GM10266 (cell line): Measurements from ENCODE around the gene ASMTL.

Source experiments
- DNase-seq: peaks from one replicate; pipeline ENCODE4 v3.0.0; 2012; ENCODE audit errors: extremely low spot score
- TF ChIP-seq, protein P1 (sequence below): IDR thresholded peaks from 2 replicates; pipeline ENCODE4 v1.5.1; 2012; ENCODE audit warnings: mild to moderate bottlenecking, low read depth; ENCODE audit not compliant: control insufficient read depth, insufficient read depth; ENCODE audit errors: missing control alignments

Gene ASMTL

GRCh38 chrX:1444561-1445500, 7.9 kb downstream of the ASMTL start:
- no peak for DNase-seq
- TF ChIP-seq, protein P1, sequence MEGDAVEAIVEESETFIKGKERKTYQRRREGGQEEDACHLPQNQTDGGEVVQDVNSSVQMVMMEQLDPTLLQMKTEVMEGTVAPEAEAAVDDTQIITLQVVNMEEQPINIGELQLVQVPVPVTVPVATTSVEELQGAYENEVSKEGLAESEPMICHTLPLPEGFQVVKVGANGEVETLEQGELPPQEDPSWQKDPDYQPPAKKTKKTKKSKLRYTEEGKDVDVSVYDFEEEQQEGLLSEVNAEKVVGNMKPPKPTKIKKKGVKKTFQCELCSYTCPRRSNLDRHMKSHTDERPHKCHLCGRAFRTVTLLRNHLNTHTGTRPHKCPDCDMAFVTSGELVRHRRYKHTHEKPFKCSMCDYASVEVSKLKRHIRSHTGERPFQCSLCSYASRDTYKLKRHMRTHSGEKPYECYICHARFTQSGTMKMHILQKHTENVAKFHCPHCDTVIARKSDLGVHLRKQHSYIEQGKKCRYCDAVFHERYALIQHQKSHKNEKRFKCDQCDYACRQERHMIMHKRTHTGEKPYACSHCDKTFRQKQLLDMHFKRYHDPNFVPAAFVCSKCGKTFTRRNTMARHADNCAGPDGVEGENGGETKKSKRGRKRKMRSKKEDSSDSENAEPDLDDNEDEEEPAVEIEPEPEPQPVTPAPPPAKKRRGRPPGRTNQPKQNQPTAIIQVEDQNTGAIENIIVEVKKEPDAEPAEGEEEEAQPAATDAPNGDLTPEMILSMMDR = no peak

DNA sequence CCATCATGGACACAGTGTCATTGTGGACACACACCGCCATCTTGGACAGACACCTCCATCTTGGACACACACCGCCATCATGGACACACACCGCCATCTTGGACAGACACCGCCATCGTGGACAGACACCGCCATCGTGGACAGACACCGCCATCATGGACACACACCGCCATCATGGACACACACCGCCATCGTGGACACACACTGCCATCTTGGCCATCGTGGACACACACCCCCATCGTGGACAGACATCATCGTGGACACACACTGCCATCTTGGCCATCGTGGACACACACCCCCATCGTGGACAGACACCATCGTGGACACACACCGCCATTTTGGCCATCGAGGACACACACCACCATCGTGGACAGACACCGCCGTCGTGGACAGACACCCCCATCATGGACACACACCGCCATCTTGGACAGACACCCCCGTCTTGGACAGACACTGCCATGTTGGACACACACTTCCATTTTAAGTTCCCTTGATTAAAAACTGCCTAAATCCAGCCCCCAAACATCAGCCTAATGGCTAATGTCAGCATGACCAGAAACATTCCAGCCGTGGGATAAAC, 9.1 kb downstream of the ASMTL start:
- DNase-seq = no peak
- TF ChIP-seq, protein P1 = no peak

DNA sequence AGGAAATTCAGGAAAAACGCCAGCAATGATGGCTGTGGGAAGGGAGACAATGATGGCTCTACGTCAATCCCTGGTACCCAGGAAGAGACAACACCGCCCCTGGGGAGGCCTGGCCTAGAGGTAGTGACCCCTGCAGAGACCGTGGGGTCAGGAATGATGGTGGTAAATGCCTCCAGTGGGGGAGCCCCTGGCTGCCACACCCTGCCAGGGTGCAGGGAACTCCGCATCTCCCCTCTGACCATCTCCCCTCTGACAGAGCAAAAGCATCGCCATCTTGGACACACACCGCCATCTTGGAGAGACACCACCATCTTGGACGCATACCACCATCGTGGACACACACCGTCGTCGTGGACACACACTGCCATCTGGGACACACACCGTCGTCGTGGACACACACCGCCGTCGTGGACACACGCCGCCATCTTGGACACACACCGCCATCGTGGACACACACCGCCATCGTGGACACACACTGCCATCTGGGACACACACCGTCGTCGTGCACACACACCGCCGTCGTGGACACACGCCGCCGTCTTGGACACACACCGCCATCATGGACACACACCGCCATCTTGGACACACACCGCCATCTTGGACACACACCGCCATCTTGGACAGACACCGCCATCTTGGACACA, 9.9 kb downstream of the ASMTL start:
- DNase-seq = no peak
- TF ChIP-seq, protein P1 = no peak

DNA sequence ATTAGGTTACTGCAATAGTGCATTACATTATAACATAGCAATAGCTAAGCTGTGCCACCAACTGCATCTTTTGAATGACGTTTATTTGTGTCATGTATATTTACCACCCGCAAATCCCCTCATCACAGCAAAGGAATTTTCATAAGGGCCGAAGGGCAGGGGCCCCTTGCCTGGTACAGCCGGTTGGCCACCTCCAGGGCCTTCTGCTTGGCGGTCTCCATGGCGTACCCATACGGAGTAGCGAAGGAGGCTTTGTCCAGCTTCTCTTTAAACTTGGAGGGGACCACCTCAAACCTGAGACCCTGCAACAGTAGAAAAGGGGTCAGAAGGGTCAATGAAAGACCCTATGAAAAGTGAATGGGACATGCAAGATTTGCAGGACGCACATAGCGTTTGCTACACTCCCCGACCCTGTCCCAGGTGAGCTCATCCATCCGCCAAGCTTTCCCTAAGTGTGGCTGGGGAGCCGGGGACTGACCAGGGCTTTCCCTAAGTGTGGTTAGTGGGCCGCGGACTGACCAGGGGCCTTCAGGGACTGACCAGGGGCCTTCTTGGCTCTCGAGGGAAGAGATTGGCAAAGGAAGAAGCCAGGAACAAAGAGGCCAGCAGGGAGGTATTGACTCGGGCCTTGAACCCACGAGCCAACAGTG, 10.6 kb downstream of the ASMTL start:
- no peak for DNase-seq
- TF ChIP-seq, protein P1 = no peak

DNA sequence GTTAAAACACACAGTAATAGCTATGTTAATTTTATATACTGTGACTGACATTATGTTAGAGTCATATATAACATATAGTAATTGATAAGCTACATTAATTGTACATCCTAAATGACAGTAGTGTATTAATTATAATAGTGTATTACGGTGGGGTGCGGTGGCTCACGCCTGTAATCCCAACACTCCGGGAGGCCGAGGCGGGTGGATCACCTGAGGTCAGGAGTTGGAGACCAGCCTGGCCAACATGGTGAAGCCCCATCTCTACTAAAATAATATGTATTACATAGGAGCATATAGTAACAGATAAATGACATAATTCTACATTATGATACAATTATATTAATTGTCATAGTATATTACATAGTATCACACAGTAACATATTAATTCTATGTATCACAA, 12.2 kb downstream of the ASMTL start:
- TF ChIP-seq, protein P1 = no peak

DNA sequence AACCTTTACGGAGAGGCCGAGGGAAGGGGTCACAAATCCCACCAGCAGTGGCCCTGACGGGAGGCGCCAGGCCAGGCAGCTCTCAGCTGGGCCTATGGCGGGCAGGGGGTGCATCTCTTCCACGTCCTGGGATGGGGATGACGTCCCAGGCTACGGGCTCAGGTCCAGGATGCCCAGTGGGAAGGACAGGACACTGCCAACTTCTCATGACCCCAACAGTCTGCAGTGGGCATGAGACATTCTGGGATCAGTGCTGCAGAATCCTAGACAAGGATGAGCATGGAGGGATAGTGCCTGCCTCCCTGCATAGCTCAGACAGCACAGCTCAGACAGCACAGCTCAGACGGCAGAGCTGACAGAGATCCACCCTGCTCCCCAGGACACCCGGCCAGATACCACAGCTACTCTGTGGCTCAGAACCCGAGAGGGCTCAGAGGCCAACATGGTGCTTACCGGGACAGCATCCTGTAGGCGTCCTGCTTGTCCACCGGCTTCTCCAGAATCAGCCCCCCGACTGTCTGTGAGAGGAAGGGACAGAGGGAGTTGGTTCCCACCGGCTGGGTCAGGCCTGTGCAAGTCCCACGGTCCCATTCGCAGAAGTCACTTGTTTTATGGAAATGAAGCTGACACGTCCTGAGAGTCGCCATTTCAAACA, 17.3 kb downstream of the ASMTL start:
- TF ChIP-seq, protein P1 = no peak
- no peak for DNase-seq

More for the DNA sequence above, 12.2 kb downstream of the ASMTL start:
- DNase-seq = no peak
